Mesodermal cell (in vitro differentiated cells): ENCODE data around the gene TGM5. TPM values are rescaled to one million over a fixed set of nuclear protein-coding genes. Genes with fewer than 3 reads are reported as not detected.
"Not testable (repeated sequence)": the region's sequence is repeated elsewhere in the genome, so short reads cannot be mapped to it uniquely, and the experiment has no call there.

ENCODE experiments used
- H3K27ac ChIP-seq: 2 replicates; pipeline ENCODE4 v1.7.0; 2013; ENCODE audit warnings: mild to moderate bottlenecking, low read depth, low read length, moderate library complexity; ENCODE audit not compliant: severe bottlenecking
- H3K36me3 ChIP-seq: 2 replicates; pipeline ENCODE4 v1.7.1; 2013; ENCODE audit warnings: mild to moderate bottlenecking, low read length, moderate library complexity; ENCODE audit not compliant: control insufficient read depth, insufficient read depth
- H3K4me1 ChIP-seq: one replicate; pipeline ENCODE4 v1.7.1; 2013; ENCODE audit warnings: mild to moderate bottlenecking, low read length; ENCODE audit not compliant: insufficient read depth, control insufficient read depth, poor library complexity, severe bottlenecking
- H3K4me3 ChIP-seq: 2 replicates; pipeline ENCODE4 v1.7.0; 2013; ENCODE audit warnings: low read length, control low read depth, mild to moderate bottlenecking; ENCODE audit not compliant: insufficient read depth, poor library complexity, severe bottlenecking; ENCODE audit errors: extremely low read depth
- H3K9me3 ChIP-seq: 2 replicates; pipeline ENCODE4 v1.7.1; 2013; ENCODE audit warnings: mild to moderate bottlenecking, low read length, moderate library complexity; ENCODE audit not compliant: control insufficient read depth
- WGBS, 2 experiments: methylation state at CpG; one replicate each; pipeline ENCODE4 v1.1.5; 2013; ENCODE audit warnings: missing lambda C conversion rate in 2 of 2; ENCODE audit not compliant: insufficient coverage in 2 of 2; 5-methylcytosine and 5-hydroxymethylcytosine counted together
- polyA plus RNA-seq, 2 experiments: library from polyadenylated mRNA; stranded (reverse); fragments of 50-300 nt; gene quantifications; one replicate each; pipeline ENCODE4 v1.2.3, GENCODE V29; 2013

Gene TGM5, protein sequence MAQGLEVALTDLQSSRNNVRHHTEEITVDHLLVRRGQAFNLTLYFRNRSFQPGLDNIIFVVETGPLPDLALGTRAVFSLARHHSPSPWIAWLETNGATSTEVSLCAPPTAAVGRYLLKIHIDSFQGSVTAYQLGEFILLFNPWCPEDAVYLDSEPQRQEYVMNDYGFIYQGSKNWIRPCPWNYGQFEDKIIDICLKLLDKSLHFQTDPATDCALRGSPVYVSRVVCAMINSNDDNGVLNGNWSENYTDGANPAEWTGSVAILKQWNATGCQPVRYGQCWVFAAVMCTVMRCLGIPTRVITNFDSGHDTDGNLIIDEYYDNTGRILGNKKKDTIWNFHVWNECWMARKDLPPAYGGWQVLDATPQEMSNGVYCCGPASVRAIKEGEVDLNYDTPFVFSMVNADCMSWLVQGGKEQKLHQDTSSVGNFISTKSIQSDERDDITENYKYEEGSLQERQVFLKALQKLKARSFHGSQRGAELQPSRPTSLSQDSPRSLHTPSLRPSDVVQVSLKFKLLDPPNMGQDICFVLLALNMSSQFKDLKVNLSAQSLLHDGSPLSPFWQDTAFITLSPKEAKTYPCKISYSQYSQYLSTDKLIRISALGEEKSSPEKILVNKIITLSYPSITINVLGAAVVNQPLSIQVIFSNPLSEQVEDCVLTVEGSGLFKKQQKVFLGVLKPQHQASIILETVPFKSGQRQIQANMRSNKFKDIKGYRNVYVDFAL
- polyA plus RNA-seq (2013, experiment 1 of 2), result not detected
- polyA plus RNA-seq (2013, experiment 2 of 2), result not detected

DNA sequence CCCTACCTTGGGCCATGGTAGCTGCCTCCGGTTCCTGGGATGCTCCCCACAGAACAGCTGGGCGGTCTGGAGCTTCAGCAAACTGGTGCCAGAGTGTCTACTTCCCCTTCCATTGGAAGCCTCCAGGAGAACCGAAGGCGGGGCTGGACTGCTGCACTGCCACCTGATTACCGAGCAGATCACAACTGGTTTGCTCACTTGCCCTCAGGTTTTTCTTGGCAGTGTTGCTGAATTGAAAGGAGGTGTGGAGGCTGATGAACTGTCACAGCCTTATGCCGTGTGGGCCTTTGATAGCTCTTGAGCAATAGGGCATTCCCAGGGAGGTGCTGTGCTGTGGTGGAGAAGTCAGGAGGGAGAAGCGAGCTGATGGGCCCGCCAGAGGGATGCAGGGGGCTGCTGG, at the start of gene TGM5:
TSS of gene TGM5 (minus strand) at position 95 of the 400 bp plus-strand sequence. CDS start at position 16, 79 bp downstream.
- Histone ChIP-seq H3K4me1 (no peaks in the 10 kb centered on the region), H3K4me3 (no peak within 1 kb of the TSS), H3K36me3 (no peaks in the 10 kb centered on the region), H3K9me3 (no peaks in the 10 kb centered on the region), H3K27ac (no peak within 1 kb of the TSS)
- WGBS, 2 experiments, result 89 to 95% methylated on average over 7 to 8 of the region's 8 CpGs

DNA sequence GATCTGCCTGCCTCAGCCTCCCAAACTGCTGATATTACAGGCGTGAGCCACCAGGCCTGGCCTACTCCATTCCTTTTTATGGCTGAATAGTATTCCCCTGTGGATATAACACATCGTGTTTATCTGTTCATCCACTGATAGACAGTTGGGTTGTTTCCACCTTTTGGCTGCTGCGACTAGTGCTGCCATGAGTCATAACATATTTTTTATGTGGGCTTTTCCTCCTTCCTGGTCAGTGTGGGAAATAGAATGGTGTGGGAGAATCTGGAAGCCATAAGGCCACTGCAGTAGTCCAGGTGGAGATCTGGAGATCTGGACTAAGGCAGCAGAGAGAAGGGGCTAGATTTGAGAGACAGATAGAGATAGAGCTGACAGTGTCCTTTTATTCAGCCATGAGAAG, 47.4 kb upstream of the TGM5 start:
- Histone ChIP-seq H3K27ac (no peak overlapping the region), H3K9me3 (no peaks in the 10 kb centered on the region), H3K4me3 (no peak overlapping the region), H3K36me3 (no peaks in the 10 kb centered on the region), H3K4me1 (peaks cover 12% of the 10 kb centered on the region)
- 89 to 93% methylated on average over 1 to 3 of the region's 3 CpGs for WGBS, 2 experiments

DNA sequence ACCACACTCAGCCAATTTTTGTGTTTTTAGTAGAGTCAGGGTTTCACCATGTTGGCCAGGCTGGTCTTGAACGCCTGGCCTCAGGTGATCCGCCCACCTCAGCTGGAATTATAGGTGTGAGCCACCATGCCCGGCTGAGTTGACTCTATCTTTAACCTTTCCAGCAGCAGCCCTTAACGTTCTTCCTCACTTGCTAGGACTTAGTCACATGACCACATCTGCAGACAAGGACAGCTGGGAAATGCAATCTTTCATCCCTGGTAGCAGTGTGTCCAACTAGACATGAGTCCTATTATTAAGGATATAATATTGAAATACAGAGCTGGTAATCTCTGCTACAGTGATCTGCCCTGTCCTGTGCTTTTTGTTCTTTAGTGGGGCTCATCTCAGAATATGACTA, 45.6 kb upstream of the TGM5 start:
- Histone ChIP-seq H3K36me3 (no peaks in the 10 kb centered on the region), H3K27ac (no peak overlapping the region), H3K9me3 (no peaks in the 10 kb centered on the region), H3K4me3 (no peak overlapping the region), H3K4me1 (peaks cover 6% of the 10 kb centered on the region)
- WGBS, 2 experiments, result 77 to 80% methylated on average over 4 of the region's 4 CpGs

DNA sequence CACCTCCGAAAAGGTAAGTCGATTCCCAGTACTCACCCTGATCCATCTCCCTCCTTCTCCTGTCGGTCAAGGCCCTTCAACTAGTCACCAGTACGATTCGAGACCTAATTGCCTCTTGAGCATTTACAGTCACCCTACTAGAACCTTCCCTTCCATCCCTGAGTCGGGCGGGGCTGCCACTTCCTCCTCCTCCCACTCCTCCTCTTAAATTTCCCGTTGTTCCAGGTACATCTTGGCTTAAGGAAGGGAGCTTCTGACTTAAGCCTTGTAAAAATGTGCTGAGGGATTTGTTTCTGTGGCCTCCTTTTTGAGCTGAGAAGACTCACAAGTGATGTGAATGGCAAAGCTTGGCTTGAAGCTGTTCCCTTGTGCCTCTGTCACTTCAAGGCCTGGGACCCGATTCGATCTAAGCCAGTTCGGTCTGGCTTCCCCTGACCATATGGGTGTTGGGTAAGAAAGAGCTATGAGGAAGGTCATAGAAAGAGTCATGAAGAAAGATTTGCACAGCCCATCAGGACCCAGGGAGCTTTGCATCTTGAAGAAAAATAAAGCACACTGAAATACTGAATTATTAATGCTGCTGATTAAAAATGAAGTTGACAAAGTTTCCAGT, 35.6 kb upstream of the TGM5 start, which contains the start of gene TGM7:
TSS of gene TGM7 (minus strand) at position 51 of the 613 bp plus-strand sequence.
- H3K9me3 ChIP-seq, result no peaks in the 10 kb centered on the region
- WGBS, 2 experiments, result 80 to 95% methylated on average over 4 to 8 of the region's 11 CpGs
- H3K27ac ChIP-seq, result no peak within 1 kb of the TSS
- H3K36me3 ChIP-seq, result no peaks in the 10 kb centered on the region
- no peaks in the 10 kb centered on the region for H3K4me1 ChIP-seq
- no peak within 1 kb of the TSS for H3K4me3 ChIP-seq

DNA sequence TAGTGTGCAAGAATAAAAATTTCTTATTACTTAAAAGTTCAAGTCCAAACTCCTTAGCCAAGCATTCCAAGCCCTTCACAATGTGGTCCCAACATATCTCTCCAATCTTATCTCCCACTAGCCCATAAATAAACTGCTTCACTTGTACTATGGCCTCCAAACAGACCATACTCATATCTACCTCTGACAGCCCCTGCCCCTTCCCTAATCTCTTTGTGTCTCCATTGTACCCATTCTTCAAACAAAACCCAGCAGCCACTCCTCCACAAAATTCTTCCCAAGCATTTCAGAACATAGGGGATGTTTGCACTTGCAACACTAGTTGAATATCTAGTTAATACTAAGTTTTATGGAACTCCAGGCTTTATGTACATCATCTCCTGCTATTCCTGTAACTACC, 33.2 kb upstream of the TGM5 start:
- no peaks in the 10 kb centered on the region for H3K36me3 ChIP-seq
- no peaks in the 10 kb centered on the region for H3K9me3 ChIP-seq
- no peak overlapping the region for H3K4me3 ChIP-seq
- no peaks in the 10 kb centered on the region for H3K4me1 ChIP-seq
- H3K27ac ChIP-seq, result no peak overlapping the region

DNA sequence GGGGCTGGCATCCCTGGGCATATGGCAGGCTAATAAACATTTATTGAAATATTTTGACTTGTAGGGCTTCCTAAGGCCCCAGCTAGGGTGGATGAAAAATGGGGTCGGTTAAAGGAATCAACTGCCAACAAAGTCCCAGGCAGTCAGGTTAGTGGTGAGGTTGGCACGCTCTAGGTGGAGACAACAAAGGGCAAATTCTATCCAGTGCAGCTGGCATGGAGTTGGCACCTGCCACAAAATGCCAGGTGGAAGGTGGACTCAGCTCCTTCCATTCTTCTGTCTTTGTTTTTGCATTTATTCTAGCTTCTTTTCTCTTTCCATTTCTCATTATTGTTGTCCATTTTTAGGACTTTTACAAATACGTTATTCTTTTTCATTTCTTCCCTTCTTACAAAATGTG, 32.7 kb upstream of the TGM5 start:
- Histone ChIP-seq H3K27ac (no peak overlapping the region), H3K4me3 (no peak overlapping the region), H3K9me3 (no peaks in the 10 kb centered on the region), H3K4me1 (no peaks in the 10 kb centered on the region), H3K36me3 (no peaks in the 10 kb centered on the region)
- WGBS, 2 experiments, result 94 to 95% methylated on average over 2 of the region's 3 CpGs

DNA sequence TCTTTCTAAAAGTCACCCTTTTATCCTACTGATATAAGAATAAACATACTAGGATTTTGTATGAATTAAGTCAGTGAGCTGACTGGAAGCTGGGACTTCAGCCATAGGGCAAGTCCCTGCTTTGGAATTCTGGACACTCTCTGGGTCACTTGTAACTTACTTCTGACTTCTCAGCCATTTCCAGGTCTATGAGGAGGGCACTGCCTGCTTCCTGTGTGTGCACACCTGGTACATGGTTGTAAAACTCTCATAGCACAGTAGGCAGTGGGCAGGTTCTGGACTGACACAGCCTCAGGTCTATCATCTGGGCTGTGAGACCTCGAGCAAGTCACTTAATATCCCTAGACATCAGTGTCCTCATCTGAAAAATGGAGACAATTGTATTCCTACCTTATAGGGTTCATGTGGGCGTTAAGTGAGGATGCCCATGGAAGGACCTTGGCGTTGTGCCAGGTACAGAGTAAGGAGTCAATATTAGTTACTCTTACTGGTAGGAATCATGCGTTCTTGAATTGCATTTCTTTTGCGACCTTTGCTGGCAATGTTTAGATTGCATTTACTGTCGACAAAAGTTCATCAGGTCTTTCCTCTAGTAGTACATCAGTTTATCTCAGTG, 27.5 kb upstream of the TGM5 start:
- H3K4me3 ChIP-seq, result no peak overlapping the region

DNA sequence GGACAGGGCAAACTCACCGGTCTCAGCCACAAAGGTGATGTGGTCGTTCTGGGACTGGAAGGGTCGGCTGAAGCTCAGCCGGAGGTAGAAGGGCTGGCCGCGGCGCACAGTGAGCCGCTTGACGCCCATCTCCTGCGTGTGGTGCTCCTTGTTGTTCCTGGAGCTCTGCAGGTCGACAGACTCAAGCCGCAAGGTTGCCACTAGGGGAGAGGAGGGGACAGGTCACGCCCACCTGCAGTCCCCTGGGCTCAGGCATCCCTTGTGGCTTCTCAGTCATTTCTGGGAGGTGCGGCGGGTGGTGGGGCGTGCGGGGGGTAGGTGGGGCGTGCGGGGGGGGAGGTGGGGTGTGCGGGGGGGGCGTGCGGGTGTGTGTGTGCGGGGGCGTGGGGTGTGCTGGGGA, 26.7 kb upstream of the TGM5 start:
- no peaks in the 10 kb centered on the region for H3K9me3 ChIP-seq
- H3K4me3 ChIP-seq, result no peak overlapping the region
- H3K27ac ChIP-seq, result no peak overlapping the region
- 21% methylated on average over 10 of the region's 24 CpGs; no CpG with 5 or more reads in 1 of the 2 experiments for WGBS, 2 experiments
- H3K36me3 ChIP-seq, result no peaks in the 10 kb centered on the region
- H3K4me1 ChIP-seq, result no peaks in the 10 kb centered on the region

More for the DNA sequence above, 27.5 kb upstream of the TGM5 start:
- 100% methylated on average over 4 to 6 of the region's 6 CpGs for WGBS, 2 experiments
- Histone ChIP-seq H3K36me3 (no peaks in the 10 kb centered on the region), H3K4me1 (no peaks in the 10 kb centered on the region), H3K27ac (no peak overlapping the region), H3K9me3 (no peaks in the 10 kb centered on the region)

DNA sequence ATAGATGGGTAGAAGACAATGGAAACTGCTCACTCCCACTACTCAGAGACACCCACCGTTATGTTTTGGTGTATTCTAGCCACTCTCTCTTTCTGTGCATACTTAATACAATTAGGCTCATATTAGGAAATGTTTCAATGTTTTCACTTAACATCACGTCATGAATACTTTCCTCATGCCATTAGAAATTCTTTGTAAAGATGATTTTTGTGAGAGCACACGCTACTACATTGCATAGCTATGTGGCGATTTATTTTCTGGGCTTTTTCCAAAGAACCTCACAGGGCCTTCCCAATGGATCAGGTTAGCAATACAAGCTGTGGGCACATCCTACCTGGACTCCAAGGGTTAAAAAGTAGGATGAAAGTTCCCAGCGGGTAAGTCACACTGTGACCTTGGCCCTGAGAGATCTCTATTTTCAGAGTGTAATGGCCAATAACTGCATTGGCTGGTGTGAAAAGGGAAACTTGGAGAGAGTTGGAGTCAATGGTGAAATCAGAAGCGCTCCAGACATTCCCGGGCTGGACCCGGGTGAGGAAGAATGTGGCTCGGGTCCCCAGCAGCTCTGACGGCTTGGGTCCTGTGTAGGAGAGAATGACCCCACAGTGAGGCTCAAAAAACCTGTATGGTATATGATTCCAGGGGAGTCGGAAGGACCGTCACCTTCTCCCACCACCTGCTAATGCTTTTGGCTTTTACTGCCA, 25.8 kb upstream of the TGM5 start:
- H3K4me1 ChIP-seq, result no peaks in the 10 kb centered on the region
- WGBS, 2 experiments, result 73 to 83% methylated on average over 6 to 7 of the region's 12 CpGs
- H3K36me3 ChIP-seq, result no peaks in the 10 kb centered on the region
- no peak overlapping the region for H3K4me3 ChIP-seq
- no peaks in the 10 kb centered on the region for H3K9me3 ChIP-seq
- no peak overlapping the region for H3K27ac ChIP-seq

DNA sequence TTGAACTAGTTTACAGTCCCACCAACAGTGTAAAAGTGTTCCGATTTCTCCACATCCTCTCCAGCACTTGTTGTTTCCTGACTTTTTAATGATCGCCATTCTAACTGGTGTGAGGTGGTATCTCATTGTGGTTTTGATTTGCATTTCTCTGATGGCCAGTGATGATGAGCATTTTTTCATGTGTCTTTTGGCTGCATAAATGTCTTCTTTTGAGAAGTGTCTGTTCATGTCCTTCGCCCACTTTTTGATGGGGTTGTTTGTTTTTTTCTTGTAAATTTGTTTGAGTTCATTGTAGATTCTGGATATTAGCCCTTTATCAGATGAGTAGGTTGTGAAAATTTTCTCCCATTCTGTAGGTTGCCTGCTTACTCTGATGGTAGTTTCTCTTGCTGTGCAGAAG, 22.9 kb upstream of the TGM5 start:
- H3K36me3 ChIP-seq, H3K27ac ChIP-seq, H3K4me1 ChIP-seq, H3K9me3 ChIP-seq, H3K4me3 ChIP-seq: not testable (repeated sequence)
- WGBS, 2 experiments, result no CpG with 5 or more reads among the region's 3 CpGs
